Right lobe of liver (tissue), 4 donors: ENCODE data around the gene DNMT3L.

Experiments
- POLR2A ChIP-seq: fragments of 450-650 bp; IDR thresholded peaks from one replicate; pipeline ENCODE4 v1.6.1; 2017; ENCODE audit warnings: antibody characterized with exemption, mild to moderate bottlenecking
- TF ChIP-seq, protein P1 (sequence below), 4 donors: fragments of 200-600 bp in 3 of 4; fragments of 450-650 bp in 1 of 4; IDR thresholded peaks; one replicate each; pipeline versions ENCODE4 v1.5.1 to v1.8.0; 2016 to 2022; ENCODE audit warnings: antibody characterized with exemption in 4 of 4, mild to moderate bottlenecking in 2 of 4
- donor health status: DM: no; HTN: no; CAD: no.
- donor health status: DM: no; HTN: no; CAD: no.
- donor health status: DM: no; HTN: yes; CAD: no.

- TF ChIP-seq POLR2A: no peak
- TF ChIP-seq, protein P1, sequence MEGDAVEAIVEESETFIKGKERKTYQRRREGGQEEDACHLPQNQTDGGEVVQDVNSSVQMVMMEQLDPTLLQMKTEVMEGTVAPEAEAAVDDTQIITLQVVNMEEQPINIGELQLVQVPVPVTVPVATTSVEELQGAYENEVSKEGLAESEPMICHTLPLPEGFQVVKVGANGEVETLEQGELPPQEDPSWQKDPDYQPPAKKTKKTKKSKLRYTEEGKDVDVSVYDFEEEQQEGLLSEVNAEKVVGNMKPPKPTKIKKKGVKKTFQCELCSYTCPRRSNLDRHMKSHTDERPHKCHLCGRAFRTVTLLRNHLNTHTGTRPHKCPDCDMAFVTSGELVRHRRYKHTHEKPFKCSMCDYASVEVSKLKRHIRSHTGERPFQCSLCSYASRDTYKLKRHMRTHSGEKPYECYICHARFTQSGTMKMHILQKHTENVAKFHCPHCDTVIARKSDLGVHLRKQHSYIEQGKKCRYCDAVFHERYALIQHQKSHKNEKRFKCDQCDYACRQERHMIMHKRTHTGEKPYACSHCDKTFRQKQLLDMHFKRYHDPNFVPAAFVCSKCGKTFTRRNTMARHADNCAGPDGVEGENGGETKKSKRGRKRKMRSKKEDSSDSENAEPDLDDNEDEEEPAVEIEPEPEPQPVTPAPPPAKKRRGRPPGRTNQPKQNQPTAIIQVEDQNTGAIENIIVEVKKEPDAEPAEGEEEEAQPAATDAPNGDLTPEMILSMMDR (IDR thresholded peaks at IDR 0.05): no peak
Measured at GRCh38 chr21:44289381-44290010, 27.8 kb upstream of the DNMT3L start.
